Stimulated activated CD8-positive, alpha-beta memory T cell treated with anti-CD3 and anti-CD28 coated beads, Interleukin-12 subunit alpha, Interleukin-12 subunit beta, amount 100 ng/mL, for 24 hours (primary cell): Measurements from ENCODE around the gene MPPED1.

Experiments used
- DNase-seq: peaks from one replicate; pipeline ENCODE4 v3.0.0-alpha.2; 2020; ENCODE audit errors: extremely low read depth

Gene MPPED1

DNA sequence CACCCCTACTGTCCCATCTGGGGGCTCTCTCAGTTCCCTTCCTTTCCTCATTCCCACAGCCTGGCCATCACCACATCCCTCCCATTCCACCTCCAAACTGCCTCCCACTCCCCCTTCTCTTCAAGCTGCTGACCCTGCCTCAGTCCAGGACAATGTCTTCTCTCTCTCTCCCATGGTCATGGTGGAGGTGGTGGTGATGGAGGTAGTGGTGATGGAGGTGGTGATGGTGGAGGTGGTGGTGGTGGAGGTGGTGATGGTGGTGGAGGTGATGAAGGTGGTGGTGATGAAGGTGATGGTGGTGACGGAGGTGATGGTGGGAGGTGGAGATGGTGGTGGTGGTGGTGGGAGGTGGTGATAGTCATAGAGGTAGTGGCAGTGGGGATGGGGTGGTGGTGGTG, 87.0 kb downstream of the MPPED1 start:
- no peak for DNase-seq

DNA sequence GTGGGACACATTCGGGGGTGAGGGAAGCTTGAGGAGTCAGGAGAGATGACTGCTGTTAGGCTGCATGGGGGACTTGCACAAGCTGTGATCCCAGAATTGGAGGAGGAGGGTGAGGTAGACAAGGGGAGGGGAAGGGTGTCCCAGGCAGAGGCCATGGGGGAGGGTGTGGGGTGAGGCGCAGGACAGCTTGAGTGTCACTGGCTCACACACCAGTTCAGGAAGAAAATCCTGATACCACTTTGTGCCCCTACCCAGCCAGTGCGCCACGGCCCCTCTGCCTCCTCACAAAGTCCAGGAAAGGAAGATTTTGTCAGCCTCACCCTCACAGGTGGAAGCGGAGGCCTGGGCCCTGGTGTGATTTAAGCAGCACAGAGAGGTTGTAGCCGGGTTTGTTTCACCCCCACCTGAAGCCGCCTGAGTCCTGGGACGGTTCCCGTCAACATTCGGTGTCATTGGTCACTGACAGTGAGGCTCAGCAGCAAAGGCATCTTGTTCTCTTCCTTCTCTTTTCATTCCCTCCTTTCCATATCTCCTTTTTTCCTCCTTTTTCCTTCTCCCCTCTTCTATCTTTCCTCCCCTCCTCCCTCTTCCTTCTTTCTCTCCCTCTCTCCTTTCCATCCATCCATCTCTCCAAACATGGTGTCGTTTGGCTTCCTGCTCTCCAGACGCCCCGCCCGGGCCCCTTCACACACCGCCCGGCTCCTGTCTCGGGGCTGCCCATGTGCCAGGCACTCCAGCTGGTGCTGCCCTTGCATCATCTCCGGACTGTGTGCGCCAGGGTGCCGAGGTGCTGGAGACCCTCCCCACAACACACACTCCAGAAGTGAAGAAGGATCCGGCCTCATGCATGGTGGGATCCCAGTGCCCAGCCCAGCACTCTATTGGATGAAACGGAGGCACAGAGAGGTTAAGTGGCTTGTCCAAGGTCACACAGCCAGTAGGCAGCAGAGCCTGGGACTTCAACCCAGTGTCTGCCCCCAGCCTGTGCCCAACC, 89.3 kb downstream of the MPPED1 start:
- no peak for DNase-seq

DNA sequence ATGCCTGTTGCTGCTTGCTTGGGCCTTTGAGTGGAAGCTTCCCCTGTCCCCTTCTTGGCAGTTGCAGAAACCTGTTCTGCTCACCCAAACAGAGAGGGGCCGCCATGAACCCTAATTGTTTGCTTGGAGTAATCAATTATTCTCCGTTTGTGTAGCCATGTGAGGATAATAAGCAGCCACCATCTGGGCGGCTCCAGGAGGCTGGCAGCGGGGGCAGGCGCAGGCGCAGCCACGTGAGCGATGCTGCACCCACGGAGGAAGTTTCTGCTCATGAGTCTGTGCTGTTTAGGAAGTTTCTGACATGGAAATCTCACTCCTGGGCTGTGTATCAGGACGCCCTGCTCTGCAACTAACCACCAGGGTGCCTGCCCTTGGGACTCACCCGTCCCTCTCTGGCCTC, 90.1 kb downstream of the MPPED1 start:
- no peak for DNase-seq

DNA sequence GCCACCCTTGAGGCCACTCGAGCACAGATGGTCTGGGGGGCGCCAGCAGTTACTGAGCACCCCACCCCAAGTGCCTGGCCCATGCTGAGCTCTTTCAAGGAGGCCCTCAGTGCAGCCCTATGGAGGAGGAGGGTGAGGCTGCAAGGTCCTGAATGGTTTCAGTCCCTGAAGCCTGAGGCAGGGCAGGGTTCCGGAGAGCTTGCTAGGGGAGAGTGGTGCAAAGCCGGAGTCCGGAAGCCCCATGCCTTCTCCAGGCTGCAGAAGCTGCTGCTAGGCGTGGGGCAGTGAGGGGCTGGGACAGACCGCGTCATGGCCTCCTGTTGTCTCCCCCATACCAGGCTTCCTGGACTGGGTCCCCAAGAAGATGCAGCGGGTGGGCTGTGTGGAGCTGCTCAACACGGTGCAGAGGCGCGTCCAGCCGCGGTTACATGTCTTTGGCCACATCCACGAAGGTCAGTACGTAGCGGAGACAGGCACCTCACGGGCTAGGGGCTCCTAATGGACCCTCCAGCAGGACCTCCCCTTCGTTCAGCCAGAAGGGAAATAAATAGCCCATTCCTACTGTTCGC, 90.6 kb downstream of the MPPED1 start:
- no peak for DNase-seq

DNA sequence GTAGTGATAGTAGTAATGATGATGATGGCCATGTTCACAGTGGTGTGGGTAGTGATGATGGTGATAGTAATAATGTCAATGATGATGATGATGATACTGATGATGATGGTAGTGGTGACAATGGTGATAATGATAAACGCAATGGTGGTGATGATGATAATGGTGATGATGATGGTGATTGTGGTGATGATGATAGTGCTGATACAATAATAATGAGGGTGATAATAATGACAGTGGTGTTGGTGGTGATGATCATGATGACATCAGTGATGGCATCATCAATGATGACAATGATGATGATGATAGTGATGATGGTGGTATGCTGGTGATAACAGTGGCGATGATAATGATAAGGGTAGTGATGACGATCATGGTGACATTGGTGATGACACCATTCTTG, 92.3 kb downstream of the MPPED1 start:
- no peak for DNase-seq

DNA sequence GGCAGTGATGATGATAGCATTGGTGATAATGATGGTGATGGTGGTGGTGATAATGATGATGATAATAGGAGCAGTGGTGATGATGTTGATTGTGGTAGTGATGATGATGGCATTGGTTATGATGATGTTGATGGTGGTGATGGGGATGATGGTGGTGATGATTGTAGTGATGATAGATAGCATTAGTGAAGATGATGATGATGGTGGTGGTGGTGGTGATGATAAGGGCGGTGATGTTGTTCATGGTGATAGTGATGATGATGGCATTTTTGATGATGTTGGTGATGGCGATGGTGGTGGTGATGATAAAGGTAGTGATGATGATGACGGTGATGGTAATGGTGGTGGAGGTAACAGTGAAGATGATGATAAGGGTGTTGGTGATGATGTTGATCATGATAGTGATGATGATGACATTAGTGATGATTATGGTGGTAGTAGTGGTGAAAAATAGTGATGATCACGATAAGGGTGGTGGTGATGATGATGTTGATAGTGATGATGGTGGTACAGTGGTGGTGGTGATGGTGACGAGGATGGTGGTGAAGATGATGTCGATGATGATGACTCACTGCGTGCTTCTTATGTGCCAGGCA, 93.0 kb downstream of the MPPED1 start:
- DNase-seq: no peak

DNA sequence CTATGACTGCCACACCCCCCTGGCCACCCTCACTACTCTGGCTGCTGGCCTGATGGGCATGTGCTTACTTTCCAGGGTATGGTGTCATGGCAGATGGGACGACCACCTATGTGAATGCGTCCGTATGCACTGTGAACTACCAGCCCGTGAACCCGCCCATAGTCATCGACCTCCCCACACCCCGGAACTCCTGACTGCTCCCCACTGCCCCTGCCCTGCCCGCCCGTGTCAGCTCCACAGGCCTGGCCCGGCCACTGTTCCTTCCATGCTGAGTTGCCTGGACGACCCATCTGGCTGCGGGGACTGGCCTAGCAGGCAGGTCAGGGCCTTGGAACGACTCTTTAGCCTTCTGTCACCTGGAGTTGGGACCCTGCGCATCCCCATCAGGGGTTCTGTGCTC, 93.6 kb downstream of the MPPED1 start:
- no peak for DNase-seq

DNA sequence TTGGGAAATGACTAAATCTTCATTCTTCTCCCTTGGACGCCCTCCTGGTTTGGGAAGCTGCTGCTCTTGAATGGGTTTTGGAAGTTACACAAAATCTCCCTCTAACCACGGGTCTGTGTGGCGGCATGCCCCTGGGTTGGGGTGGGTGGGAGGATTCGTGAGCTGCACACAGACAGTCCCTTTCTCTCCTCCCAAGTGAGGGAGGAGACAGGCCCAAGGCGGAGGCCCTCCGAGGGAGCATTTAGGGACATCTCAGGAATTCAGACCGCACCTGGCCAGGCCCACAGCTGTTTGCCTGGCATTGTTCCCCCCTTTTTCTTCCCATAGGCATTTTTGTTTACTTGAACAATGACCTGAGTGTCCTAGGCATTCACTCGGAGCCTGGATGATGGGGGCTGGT, 94.1 kb downstream of the MPPED1 start:
- no peak for DNase-seq

DNA sequence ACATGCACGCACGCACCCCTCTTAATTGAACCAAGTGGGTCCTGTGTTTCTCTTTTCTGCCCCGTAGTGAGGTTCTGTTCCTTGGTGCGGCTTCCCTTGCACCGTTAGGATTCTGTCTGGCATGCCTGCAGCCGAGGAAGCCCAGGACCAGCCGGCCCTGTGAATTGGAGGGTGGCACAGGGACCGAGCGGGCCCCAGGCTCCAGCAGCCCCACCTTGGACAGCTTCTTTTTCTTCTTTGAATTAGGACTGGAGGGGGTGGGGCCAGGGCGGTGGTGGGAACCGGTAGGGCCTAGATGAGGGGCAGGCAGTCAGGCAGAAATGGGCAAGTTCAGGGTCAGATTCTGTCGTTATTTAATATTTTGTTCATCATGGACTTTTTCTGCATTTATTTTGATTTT, 94.7 kb downstream of the MPPED1 start:
- DNase-seq: no peak

DNA sequence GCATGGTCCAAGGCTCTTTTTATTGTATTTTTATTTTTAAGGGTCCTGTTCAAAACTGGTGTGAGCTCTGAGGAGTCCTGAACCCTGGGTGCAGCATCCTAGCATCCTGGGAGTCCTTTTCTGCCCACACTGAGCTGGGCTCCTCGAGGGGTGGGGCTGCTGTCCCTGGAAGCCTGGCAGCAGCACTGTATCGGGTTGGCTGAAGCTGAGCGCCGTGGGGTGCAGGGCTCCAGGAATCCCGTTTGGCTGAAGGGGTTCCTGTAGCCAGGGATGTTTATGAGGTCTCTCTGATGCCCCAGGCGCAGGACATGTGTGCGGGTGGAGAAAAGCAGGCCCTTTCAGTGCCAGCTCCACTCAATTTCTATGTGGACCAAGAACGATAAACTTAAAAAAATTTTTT, 95.4 kb downstream of the MPPED1 start:
- no peak for DNase-seq

DNA sequence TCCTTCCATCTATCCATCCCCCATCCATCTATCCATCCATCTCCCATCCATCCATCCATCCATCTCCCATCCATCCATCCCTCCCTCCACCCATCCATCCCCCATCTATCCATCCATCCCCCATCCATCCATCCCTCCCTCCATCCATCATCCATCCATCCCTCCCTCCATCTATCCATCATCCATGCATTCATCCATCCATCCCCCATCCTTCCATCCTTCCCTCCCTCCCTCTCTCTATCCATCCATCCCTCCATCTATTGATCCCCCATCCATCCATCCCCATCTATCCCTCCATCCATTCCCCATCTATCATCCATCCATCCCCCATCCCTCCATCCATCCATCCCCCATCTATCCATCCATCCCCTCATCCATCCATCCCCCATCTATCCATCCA, 96.7 kb downstream of the MPPED1 start:
- no peak for DNase-seq

DNA sequence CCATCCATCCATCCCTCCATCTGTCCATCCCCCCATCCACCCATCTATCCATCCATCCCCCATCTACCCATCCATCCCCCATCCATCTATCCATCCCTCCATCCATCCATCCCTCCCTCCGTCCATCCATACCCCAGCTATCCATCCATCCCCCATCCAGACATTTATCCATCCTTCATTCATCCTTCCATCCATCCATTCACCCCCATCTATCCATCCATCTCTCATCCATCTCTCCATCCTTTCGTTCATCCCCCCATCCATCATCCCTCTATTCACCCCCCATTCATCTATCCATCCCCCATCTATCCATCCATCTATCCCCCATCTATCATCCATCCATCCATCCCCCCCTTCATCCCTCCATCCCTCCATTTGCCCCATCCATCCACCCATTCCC, 97.5 kb downstream of the MPPED1 start:
- DNase-seq: no peak

DNA sequence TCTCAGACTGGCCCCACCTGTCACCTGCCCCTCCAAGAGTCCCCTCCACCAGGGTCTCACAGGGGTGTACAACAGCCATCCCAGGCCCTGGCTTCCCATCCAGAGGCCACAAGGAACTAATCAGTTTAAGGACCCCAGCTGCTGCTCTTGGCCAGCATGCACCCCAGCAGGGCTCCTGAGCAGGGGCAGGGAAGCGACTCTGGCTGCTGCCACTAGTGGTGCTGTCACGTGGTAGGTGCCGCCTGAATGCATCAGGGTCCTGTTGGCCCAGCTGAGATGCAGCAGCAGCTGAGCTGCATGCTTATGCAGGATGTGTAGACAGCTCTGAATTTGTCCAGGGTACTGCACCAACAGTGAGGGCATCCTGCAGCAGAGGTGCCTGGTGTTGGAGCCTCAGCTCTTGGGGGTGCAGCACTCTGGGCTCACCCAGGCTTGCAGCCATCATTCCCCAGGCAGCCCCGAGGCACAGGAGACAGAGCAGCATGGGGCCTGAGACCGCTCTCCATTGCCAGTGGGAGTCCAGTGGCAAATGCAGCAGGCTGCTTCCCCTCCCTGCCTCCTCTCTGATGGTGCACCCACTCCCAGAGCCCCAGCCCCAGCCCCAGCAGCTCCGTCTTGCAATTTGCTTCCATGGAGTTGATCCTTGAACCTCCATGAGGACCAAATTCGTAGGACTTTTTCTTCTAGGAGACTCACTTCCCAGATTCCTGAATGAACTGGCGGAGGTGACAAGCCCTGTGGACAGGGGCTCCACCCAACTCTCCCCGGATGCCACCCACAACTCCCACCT, 98.7 kb downstream of the MPPED1 start:
- DNase-seq: no peak

DNA sequence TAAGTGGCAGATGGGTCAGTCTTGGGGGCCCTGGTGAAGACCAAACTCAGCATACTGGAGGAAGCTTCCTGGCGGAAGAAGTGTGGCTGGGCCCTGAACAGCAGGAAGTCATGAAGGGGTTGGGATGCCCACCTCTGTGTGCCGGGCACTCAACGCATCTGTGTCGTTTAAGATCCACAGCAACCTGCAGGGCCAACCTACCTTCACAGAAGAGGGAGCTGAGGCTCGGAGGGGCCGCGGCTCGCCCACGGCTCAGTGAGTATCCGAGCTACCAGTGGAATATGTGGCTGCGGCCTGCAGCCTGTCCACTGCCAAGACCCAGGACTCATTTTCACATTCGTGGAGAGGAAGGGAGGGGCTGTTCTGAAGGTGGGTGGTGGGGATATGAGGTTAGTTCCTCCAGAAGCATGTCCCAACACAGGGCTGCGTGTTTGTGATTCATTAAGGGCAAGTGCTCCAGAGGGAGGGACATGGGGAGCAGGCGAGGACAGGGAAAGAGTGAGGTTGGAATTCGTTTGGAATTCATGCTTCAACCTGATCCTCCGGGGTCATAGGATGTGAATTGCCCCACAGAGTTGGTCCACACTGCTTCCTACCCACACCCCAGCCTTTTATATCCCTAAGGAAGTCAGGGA, 99.6 kb downstream of the MPPED1 start:
- no peak for DNase-seq

DNA sequence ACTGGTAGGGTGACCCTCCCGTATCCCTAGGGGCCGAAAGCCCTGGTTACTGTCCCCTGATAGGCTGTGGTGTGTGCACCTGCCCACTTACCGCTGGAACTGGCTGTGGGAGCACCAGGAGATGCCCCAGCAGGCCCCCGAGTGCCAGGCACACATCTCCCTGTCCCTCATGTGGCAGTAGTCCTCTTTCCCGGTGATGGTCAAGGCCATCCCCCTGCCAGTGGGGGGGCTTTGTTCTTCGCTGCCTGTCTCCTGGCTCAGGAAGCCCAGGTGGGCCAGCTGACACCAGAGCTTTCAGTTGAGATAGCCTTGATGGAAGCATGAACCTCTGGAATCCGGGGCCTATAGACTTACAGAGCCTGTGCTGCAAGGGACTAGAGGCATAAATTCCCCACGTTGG, 100.5 kb downstream of the MPPED1 start:
- DNase-seq: no peak

DNA sequence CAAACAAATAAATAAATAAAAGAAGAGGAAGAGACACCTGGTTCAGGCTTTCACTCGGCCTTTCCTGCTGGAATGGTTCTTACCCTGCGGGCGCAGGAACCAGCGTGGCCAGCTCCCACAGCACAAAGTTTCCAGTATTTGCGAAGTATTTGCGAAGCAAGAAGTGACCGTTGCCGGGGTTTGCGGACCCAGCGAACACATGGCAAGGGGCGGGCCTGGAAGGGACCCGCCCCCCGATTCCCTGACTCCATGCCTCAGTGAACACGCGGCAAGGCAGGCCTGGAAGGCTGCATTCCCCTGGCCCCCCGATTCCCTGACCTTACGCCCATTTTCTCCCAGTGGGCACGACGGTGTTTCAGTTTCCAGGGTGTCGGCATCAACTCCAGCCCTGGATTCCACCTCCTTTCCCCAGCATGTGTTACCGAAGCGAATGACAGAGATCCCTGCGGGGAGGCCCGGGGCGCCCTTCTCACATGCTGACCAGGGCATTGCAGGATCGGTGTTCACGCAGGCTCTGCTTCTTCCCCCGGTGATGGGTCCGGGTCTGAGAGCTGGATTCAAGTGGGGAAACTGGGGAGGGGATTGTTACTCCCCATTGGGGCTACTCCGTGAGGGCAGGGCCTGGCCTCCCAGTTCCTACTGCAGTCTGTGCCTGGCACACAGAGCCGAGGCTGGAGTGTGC, 102.8 kb downstream of the MPPED1 start:
- no peak for DNase-seq

DNA sequence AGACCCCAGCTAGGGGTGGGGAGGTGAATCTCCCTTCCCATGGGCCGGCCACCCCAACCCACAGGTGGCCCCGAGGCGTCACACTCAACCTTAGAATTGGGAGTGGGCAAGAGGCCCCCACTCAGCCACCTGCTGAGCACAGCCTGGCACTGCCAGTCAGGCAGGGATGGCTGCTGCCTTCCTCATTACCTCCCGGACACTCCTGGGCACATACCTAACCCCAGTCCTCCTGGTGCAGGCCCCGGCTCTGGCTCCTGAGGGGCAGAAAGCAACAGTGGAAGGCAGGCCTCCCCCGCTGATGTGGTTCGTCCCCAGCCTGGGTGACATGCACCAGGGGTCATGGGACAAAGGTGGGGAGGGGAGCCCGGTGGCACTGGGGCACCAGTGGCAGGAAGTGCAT, 103.6 kb downstream of the MPPED1 start:
- DNase-seq: no peak

DNA sequence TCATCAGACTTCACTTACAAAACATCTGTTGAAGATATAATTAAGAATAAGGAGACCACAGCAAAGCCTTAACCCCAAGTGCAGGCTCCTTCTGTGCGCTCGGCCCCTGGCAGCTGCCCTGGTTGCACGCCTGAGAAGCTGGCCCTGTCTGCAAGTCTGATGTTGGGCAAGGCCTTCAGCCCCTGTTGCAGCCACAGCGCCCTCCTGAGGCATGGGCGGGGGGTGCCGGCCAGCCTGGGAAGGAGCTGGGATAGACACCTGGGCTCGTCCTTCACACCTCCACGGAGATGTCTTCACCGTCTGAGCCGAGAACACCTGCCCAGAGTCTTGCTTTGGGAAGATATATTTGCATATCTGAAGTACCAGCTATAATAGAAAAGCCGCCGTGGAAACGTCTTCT, 104.1 kb downstream of the MPPED1 start:
- no peak for DNase-seq

DNA sequence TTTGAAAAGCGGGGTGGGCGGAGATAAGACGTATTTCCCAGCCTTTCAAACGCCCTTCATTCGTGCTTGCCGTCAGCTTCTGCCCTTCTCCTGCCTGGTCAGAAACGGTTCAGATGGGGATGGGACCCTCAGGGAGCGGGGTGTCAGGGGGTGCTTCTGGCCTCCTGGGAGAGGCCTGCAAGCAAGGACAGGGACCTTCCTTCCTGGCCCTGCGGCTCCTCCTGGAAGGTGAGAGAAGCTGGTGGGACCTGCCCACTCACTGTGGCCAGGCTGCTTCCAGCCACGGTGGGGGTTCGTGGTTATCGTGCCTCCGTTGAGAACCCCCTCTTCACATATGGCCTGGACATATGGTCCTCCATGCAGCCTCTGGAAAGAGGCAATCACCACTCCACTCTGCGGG, 104.6 kb downstream of the MPPED1 start:
- no peak for DNase-seq

DNA sequence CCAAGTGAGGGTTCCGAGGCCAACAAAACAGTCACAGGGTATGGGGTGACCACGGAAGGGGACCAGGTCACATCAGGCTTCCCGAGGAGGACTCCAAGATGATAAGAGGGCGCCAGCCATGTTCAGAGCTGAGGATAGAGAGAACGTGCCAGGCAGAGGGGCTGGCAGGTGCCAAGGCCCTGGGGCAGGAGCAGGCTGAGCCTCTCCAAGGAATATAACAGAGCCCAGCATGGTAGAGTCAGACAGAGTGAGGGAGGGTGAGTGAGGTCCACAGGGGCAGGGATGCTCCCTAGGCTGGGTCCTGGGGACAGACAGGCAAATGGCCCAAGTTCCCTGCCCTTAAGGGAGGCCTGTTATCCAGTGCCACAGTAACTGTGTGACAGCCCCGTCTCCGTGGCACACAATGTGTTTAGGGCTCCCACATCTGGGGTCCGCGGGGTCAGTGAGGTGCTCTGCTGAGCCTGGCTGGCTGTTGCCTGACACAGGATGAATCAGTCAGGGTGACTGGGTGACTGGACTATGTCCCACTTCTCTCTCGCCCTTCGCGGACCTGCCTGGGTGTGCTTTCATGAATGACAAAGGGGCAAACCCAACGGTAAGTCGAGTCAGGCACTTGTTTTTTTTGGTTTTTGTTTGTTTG, 105.3 kb downstream of the MPPED1 start:
- no peak for DNase-seq

DNA sequence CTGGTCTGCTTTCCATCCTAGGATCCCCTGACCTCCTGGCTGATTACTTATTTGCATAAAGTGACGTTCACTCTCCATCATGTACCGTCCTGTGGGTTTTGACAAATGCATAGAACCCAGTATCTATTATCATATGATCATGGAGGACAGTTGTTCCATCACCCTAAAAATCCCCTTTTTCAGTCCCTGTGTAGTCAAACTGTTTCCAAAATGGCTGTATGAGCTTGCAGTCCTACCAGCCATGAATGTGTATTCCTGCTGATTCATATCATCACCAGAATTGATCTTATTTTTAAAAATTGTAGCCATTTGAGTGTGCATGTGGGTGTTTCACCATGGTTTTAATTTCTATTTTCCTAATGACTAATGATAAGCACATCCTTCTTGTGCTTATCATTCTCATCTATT, 108.8 kb downstream of the MPPED1 start:
- no peak for DNase-seq
